GM23338 (cell line): ENCODE measurements around the gene CRYBG1.

Source experiments
- CREB1 ChIP-seq: fragments of 250-450 bp; sonication (Bioruptor Pico); IDR thresholded peaks from 2 replicates; pipeline ENCODE4 v1.5.0; 2020; ENCODE audit warnings: low read depth, mild to moderate bottlenecking, moderate library complexity
- CTCF ChIP-seq, 2 experiments: fragments of 200-600 bp in 1 of 2; sonication (generic) in 1 of 2; conservative IDR thresholded peaks; 2 replicates each; pipeline versions ENCODE4 v1.5.1 to v1.6.1; 2016 to 2017; ENCODE audit warnings: antibody characterized with exemption in 2 of 2, low read depth in 2 of 2, mild to moderate bottlenecking in 2 of 2, moderate library complexity in 1 of 2
- ETS1 ChIP-seq: IDR thresholded peaks from 2 replicates; pipeline ENCODE4 v1.6.1; 2016; ENCODE audit warnings: antibody characterized with exemption
- EZH2 ChIP-seq: fragments of 200-600 bp; sonication (generic); IDR thresholded peaks from one replicate; pipeline ENCODE4 v1.8.0; 2017; ENCODE audit warnings: antibody characterized with exemption, mild to moderate bottlenecking, low read depth; ENCODE audit not compliant: unreplicated experiment
- EZH2phosphoT487 ChIP-seq: fragments of 200-600 bp; sonication (generic); IDR thresholded peaks from one replicate; pipeline ENCODE4 v1.8.1; 2018; ENCODE audit warnings: antibody characterized with exemption; ENCODE audit not compliant: unreplicated experiment
- JUNB ChIP-seq: IDR thresholded peaks from one replicate; pipeline ENCODE4 v1.6.1; 2016; ENCODE audit warnings: antibody characterized with exemption; ENCODE audit not compliant: unreplicated experiment
- POLR2AphosphoS5 ChIP-seq: IDR thresholded peaks from 2 replicates; pipeline ENCODE4 v1.6.1; 2016; ENCODE audit warnings: antibody characterized with exemption, low read depth
- REST ChIP-seq: IDR thresholded peaks from one replicate; pipeline ENCODE4 v1.6.1; 2018; ENCODE audit warnings: antibody characterized with exemption; ENCODE audit not compliant: unreplicated experiment
- STAT1 ChIP-seq: IDR thresholded peaks from one replicate; pipeline ENCODE4 v1.6.1; 2016; ENCODE audit warnings: antibody characterized with exemption; ENCODE audit not compliant: unreplicated experiment

- no peak for TF ChIP-seq CTCF (conservative IDR thresholded peaks at IDR 0.05; ENCODE audit: low read depth in 2 of 2)
- TF ChIP-seq EZH2: no peak
- TF ChIP-seq POLR2AphosphoS5: no peak
- no peak for TF ChIP-seq STAT1
- no peak for TF ChIP-seq REST
- TF ChIP-seq JUNB: no peak
- no peak for TF ChIP-seq EZH2phosphoT487
- TF ChIP-seq CREB1: no peak
- no peak for TF ChIP-seq ETS1
These were observed 257.3 kb downstream of the CRYBG1 start for GRCh38 chr6:106617857-106618256.
